Ovary (tissue), 9 donors: ENCODE measurements around the gene MAVS. TPM values are rescaled to one million over a fixed set of nuclear protein-coding genes. Genes with fewer than 3 reads are reported as not detected.

Source experiments
- DNase-seq, 5 donors: peaks; one replicate each; pipeline ENCODE4 v3.0.0-alpha.2; 2019 to 2020
- H3K27ac ChIP-seq, 2 donors: fragments of 200-600 bp; one replicate each; pipeline versions ENCODE4 v1.5.1 to v1.8.0; 2019 to 2022
- H3K27me3 ChIP-seq: fragments of 200-600 bp; one replicate; pipeline ENCODE4 v1.8.0; 2022
- H3K36me3 ChIP-seq: fragments of 200-600 bp; sonication (generic); one replicate; pipeline ENCODE4 v1.5.1; 2019
- H3K4me1 ChIP-seq: one replicate; pipeline ENCODE4 v1.8.1; 2013; ENCODE audit warnings: mild to moderate bottlenecking, moderate library complexity; ENCODE audit not compliant: insufficient read depth
- H3K4me3 ChIP-seq: fragments of 200-600 bp; sonication (generic); one replicate; pipeline ENCODE4 v1.5.1; 2017
- H3K9me3 ChIP-seq, 2 donors: fragments of 200-600 bp in 1 of 2; sonication (generic) in 1 of 2; one replicate each; pipeline versions ENCODE4 v1.5.1 to v1.8.1; 2013 to 2019; ENCODE audit warnings: mild to moderate bottlenecking in 1 of 2, moderate library complexity in 1 of 2
- CTCF ChIP-seq, 3 donors: fragments of 450-650 bp in 2 of 3; fragments of 200-600 bp in 1 of 3; IDR thresholded peaks; one replicate each; pipeline versions ENCODE4 v1.5.1 to v1.8.0; 2016 to 2022; ENCODE audit warnings: antibody characterized with exemption in 3 of 3, mild to moderate bottlenecking in 1 of 3
- EP300 ChIP-seq: sonication (generic); formaldehyde crosslinking; IDR thresholded peaks from one replicate; pipeline ENCODE4 v1.6.1; 2017; ENCODE audit warnings: antibody characterized with exemption
- POLR2A ChIP-seq: fragments of 450-650 bp; IDR thresholded peaks from one replicate; pipeline ENCODE4 v1.6.1; 2017; ENCODE audit warnings: antibody characterized with exemption, mild to moderate bottlenecking, moderate library complexity
- WGBS, 3 donors: extraction: QIAGEN DNeasy Blood & Tissue Kit in 1 of 3; methylation state at CpG; one replicate each; pipeline versions ENCODE4 v1.1.5 to v1.1.7; 2013 to 2017; 5-methylcytosine and 5-hydroxymethylcytosine counted together
- intact Hi-C, 4 donors: fragments of 100-400 bp; cut with DNase I; formaldehyde crosslinking; loops; one replicate each; pipeline versions ENCODE4 v1.11.0 to v1.15.1; 2022 to 2023
- polyA plus RNA-seq, 2 donors: library from polyadenylated mRNA; stranded (reverse); fragments of 200-250 nt in 1 of 2; fragments of 350-450 nt in 1 of 2; fragmentation: Illumina TruSeq in 1 of 2; extraction: RNeasy Lipid Tissue Mini Kit (QIAGEN cat#74804) in 1 of 2; gene quantifications; one replicate each; pipeline ENCODE4 v1.2.3, GENCODE V29; 2013 to 2014
- total RNA-seq, 7 donors: library from RNA; depleted of rRNA in 2 of 7; stranded (reverse); fragments of >200 nt in 2 of 7; fragmentation: NEBNext Ultra II Directional in 3 of 7; extraction: Animal tissue kit (Norgen Biotek cat#: 25700) in 3 of 7; gene quantifications; one replicate each; pipeline versions ENCODE4 v1.1.0 to v1.2.4, GENCODE V29; 2016 to 2023
- donor health status: DM: no; HTN: no; CAD: no; lungs with moderate emphysema.
- donor health status: DM: no; HTN: no; CAD: no.
- donor health status: Bipolar disorder and iron deficiency.
- donor health status: DM: yes; HTN: yes; CAD: no.
- donor health status: DM: no; HTN: no; CAD: no.
- donor health status: DM: yes; HTN: yes; CAD: no.

The MAVS gene
- total and polyA plus RNA-seq, 9 donors, result 14.2 to 50.5 (median 34.5) TPM

GRCh38 chr20:3890398-3890751 lies 43.7 kb downstream of the MAVS start:
- whole genome bisulfite sequencing, 3 donors, result 1 to 3% (median 1%) methylated on average over 3 of the region's 3 CpGs
- no peaks in the 10 kb centered on the region for H3K9me3 ChIP-seq
- no peaks in the 10 kb centered on the region for H3K27me3 ChIP-seq
- H3K4me1 ChIP-seq, result peaks cover 17% of the 10 kb centered on the region
- H3K4me3 ChIP-seq, result peak overlapping the region; percentile 93
- H3K27ac ChIP-seq, result peak overlapping the region; percentile 86 to 92
- no peaks in the 10 kb centered on the region for H3K36me3 ChIP-seq
- peak in 1 of 5 donors; percentile 18 for DNase-seq
- no peak for TF ChIP-seq CTCF (IDR thresholded peaks at IDR 0.05)
- TF ChIP-seq EP300, result no peak
- no peak for TF ChIP-seq POLR2A
- intact Hi-C loops, result no loop called here

GRCh38 chr20:3890999-3891929 lies 44.6 kb downstream of the MAVS start:
- Histone ChIP-seq H3K4me3 (no peak overlapping the region), H3K4me1 (peaks cover 18% of the 10 kb centered on the region)

GRCh38 chr20:3894796-3895195 lies 48.2 kb downstream of the MAVS start:
- no peak for TF ChIP-seq EP300
- no peak for TF ChIP-seq CTCF (IDR thresholded peaks at IDR 0.05)
- TF ChIP-seq POLR2A, result no peak
- peaks cover 24% of the 10 kb centered on the region for H3K4me1 ChIP-seq
- WGBS, 3 donors, result 82 to 90% (median 82%) methylated on average over 5 of the region's 5 CpGs

More at GRCh38 chr20:3890999-3891929, 44.6 kb downstream of the MAVS start:
- intact Hi-C loops, result no loop called here
- WGBS, 3 donors, result 27 to 42% (median 34%) methylated on average over 16 of the region's 16 CpGs
- no peaks in the 10 kb centered on the region for H3K27me3 ChIP-seq
- H3K9me3 ChIP-seq, result no peaks in the 10 kb centered on the region
- no peak overlapping the region for H3K27ac ChIP-seq
- H3K36me3 ChIP-seq, result no peaks in the 10 kb centered on the region
- peak in 1 of 5 donors; percentile 21 for DNase-seq
- TF ChIP-seq POLR2A, result no peak
- no peak for TF ChIP-seq EP300
- no peak for TF ChIP-seq CTCF (IDR thresholded peaks at IDR 0.05)

GRCh38 chr20:3896302-3896701 lies 49.7 kb downstream of the MAVS start:
- Histone ChIP-seq H3K27me3 (no peaks in the 10 kb centered on the region), H3K4me3 (no peak overlapping the region), H3K27ac (no peak overlapping the region), H3K36me3 (no peaks in the 10 kb centered on the region), H3K4me1 (peaks cover 28% of the 10 kb centered on the region), H3K9me3 (no peaks in the 10 kb centered on the region)
- TF ChIP-seq CTCF (IDR thresholded peaks at IDR 0.05), result no peak
- TF ChIP-seq EP300, result no peak
- no peak for TF ChIP-seq POLR2A
- intact Hi-C loops, result no loop called here
- 71 to 92% (median 86%) methylated on average over 4 of the region's 4 CpGs for WGBS, 3 donors
- no peak for DNase-seq

More at GRCh38 chr20:3894796-3895195, 48.2 kb downstream of the MAVS start:
- no peak overlapping the region for H3K27ac ChIP-seq
- DNase-seq, result no peak
- H3K4me3 ChIP-seq, result no peak overlapping the region
- H3K9me3 ChIP-seq, result no peaks in the 10 kb centered on the region
- no peaks in the 10 kb centered on the region for H3K36me3 ChIP-seq
- H3K27me3 ChIP-seq, result no peaks in the 10 kb centered on the region
- intact Hi-C loops, result no loop called here
